Left lung (tissue), 10 donors: ENCODE results near the gene MED23. TPM values are rescaled to one million over a fixed set of nuclear protein-coding genes. Genes with fewer than 3 reads are reported as not detected.

Source experiments
- ATAC-seq: fragments of 200-7000 bp; cut with Tn5 transposase; one replicate; pipeline ENCODE4 v1.9.1; 2020; ENCODE audit warnings: moderate library complexity
- DNase-seq, 4 donors: peaks; one replicate each; pipeline ENCODE4 v3.0.0-alpha.2; 2013 to 2020
- H3K27ac ChIP-seq, 2 donors: fragments of 200-600 bp; sonication (generic) in 1 of 2; one replicate each; pipeline versions ENCODE4 v1.5.0 to v1.8.0; 2020 to 2021
- H3K27me3 ChIP-seq, 2 donors: fragments of 200-600 bp; sonication (generic) in 1 of 2; one replicate each; pipeline versions ENCODE4 v1.5.0 to v1.8.0; 2020 to 2021
- H3K36me3 ChIP-seq, 2 donors: fragments of 200-600 bp; sonication (generic) in 1 of 2; one replicate each; pipeline versions ENCODE4 v1.5.0 to v1.8.0; 2020 to 2021
- H3K4me1 ChIP-seq, 2 donors: fragments of 200-600 bp; one replicate each; pipeline ENCODE4 v1.8.0; 2021
- H3K4me3 ChIP-seq, 2 donors: fragments of 200-600 bp; sonication (generic) in 1 of 2; one replicate each; pipeline versions ENCODE4 v1.5.0 to v1.8.0; 2020 to 2021; ENCODE audit warnings: mild to moderate bottlenecking in 1 of 2
- H3K9me3 ChIP-seq, 2 donors: fragments of 200-600 bp; sonication (generic) in 1 of 2; one replicate each; pipeline versions ENCODE4 v1.5.0 to v1.8.0; 2020 to 2021
- CTCF ChIP-seq, 2 donors: fragments of 200-600 bp; sonication (generic) in 1 of 2; IDR thresholded peaks; one replicate each; pipeline versions ENCODE4 v1.5.0 to v1.8.0; 2021; ENCODE audit warnings: antibody characterized with exemption in 2 of 2
- intact Hi-C, 2 donors: fragments of 100-400 bp; cut with DNase I; formaldehyde crosslinking; loops; one replicate each; pipeline versions ENCODE4 v1.11.2 to v1.14.2; 2022
- polyA plus RNA-seq, 6 donors: library from polyadenylated mRNA; unstranded; fragments of 120-200 nt; gene quantifications; one replicate each; pipeline ENCODE4 v1.2.1, GENCODE V29; 2013; ENCODE audit not compliant: insufficient read length in 6 of 6
- total RNA-seq, 2 donors: library from RNA; stranded (reverse); fragmentation: NEBNext Ultra II Directional; extraction: Animal tissue kit (Norgen Biotek cat#: 25700); gene quantifications; one replicate each; pipeline ENCODE4 v1.2.1, GENCODE V29; 2021
- donor health status: DM: no; HTN: yes; CAD: no.
- donor health status: DM: no; HTN: no; CAD: no.

The MED23 gene
- total and polyA plus RNA-seq, 8 donors = 25.9 to 62.5 (median 52.6) TPM

- H3K4me1 ChIP-seq = no peaks in the 10 kb centered on the region
- no peak for DNase-seq
- TF ChIP-seq CTCF (IDR thresholded peaks at IDR 0.05) = no peak
- no peak overlapping the region for H3K4me3 ChIP-seq
- no peaks in the 10 kb centered on the region for H3K36me3 ChIP-seq
- intact Hi-C loops = no loop called here
- no peaks in the 10 kb centered on the region for H3K9me3 ChIP-seq
- no peaks in the 10 kb centered on the region for H3K27me3 ChIP-seq
- H3K27ac ChIP-seq = no peak overlapping the region
- no peak for ATAC-seq
These were observed 18.2 kb upstream of the MED23 start for GRCh38 chr6:131646249-131646670.

- Histone ChIP-seq H3K4me1 (no peaks in the 10 kb centered on the region), H3K27me3 (no peaks in the 10 kb centered on the region), H3K27ac (no peak overlapping the region), H3K4me3 (no peak overlapping the region), H3K9me3 (no peaks in the 10 kb centered on the region), H3K36me3 (no peaks in the 10 kb centered on the region)
- DNase-seq = no peak
- intact Hi-C loops = no loop called here
- ATAC-seq = no peak
- no peak for TF ChIP-seq CTCF (IDR thresholded peaks at IDR 0.05)
These were observed 17.8 kb upstream of the MED23 start for GRCh38 chr6:131645846-131646245.

- Histone ChIP-seq H3K36me3 (no peaks in the 10 kb centered on the region), H3K9me3 (no peaks in the 10 kb centered on the region), H3K4me3 (no peak overlapping the region), H3K27ac (no peak overlapping the region), H3K4me1 (no peaks in the 10 kb centered on the region), H3K27me3 (no peaks in the 10 kb centered on the region)
- TF ChIP-seq CTCF (IDR thresholded peaks at IDR 0.05) = no peak
- ATAC-seq (no peak), DNase-seq (no peak)
- intact Hi-C loops = no loop called here
These were observed 16.9 kb upstream of the MED23 start for GRCh38 chr6:131644921-131645320.

- DNase-seq (no peak), ATAC-seq (no peak)
- Histone ChIP-seq H3K4me3 (no peak overlapping the region), H3K27me3 (no peaks in the 10 kb centered on the region), H3K9me3 (no peaks in the 10 kb centered on the region), H3K4me1 (no peaks in the 10 kb centered on the region), H3K36me3 (no peaks in the 10 kb centered on the region), H3K27ac (no peak overlapping the region)
- intact Hi-C loops = no loop called here
- TF ChIP-seq CTCF (IDR thresholded peaks at IDR 0.05) = no peak
These were observed 15.9 kb upstream of the MED23 start for GRCh38 chr6:131643855-131644460.

GRCh38 chr6:131642987-131643611 lies 15.1 kb upstream of the MED23 start:
- Histone ChIP-seq H3K36me3 (no peaks in the 10 kb centered on the region), H3K27ac (no peak overlapping the region), H3K4me1 (no peaks in the 10 kb centered on the region), H3K9me3 (no peaks in the 10 kb centered on the region), H3K4me3 (no peak overlapping the region), H3K27me3 (no peaks in the 10 kb centered on the region)
- intact Hi-C loops = no loop called here
- DNase-seq (no peak), ATAC-seq (no peak)
- no peak for TF ChIP-seq CTCF (IDR thresholded peaks at IDR 0.05)
